ENCODE data around the gene FGFBP1. TPM values are rescaled to one million over a fixed set of nuclear protein-coding genes. Genes with fewer than 3 reads are reported as not detected.

Gene FGFBP1
- not detected for total RNA-seq

- DNase-seq (ENCODE audit: low spot score) = no peak
These were observed at the start of gene FGFBP1 for GRCh38 chr4:15938640-15939039. FGFBP1 (minus strand) TSS chr4:15938740; CDS start chr4:15936632, 2,108 bp downstream.

GRCh38 chr4:15988222-15988621, 49.7 kb upstream of the FGFBP1 start:
- DNase-seq (ENCODE audit: low spot score) (no peak), ATAC-seq (peak; percentile 34)

More at GRCh38 chr4:15938640-15939039, at the start of gene FGFBP1:
- no peak for ATAC-seq

- ATAC-seq (peak; percentile 29), DNase-seq (ENCODE audit: low spot score) (no peak)
These were observed 48.4 kb upstream of the FGFBP1 start for GRCh38 chr4:15986907-15987306.

- no peak for DNase-seq (ENCODE audit: low spot score)
- ATAC-seq = no peak
These were observed 45.1 kb upstream of the FGFBP1 start for GRCh38 chr4:15983610-15984009.

- no peak for DNase-seq (ENCODE audit: low spot score)
These were observed 44.4 kb upstream of the FGFBP1 start for GRCh38 chr4:15982842-15983524.

GRCh38 chr4:15976456-15977447, 38.2 kb upstream of the FGFBP1 start:
- no peak for ATAC-seq
- DNase-seq (ENCODE audit: low spot score) = no peak

More at GRCh38 chr4:15982842-15983524, 44.4 kb upstream of the FGFBP1 start:
- no peak for ATAC-seq

GRCh38 chr4:15971068-15971801, 32.7 kb upstream of the FGFBP1 start:
- ATAC-seq (no peak), DNase-seq (ENCODE audit: low spot score) (no peak)

- DNase-seq (ENCODE audit: low spot score) = no peak
- ATAC-seq = no peak
These were observed 30.2 kb upstream of the FGFBP1 start for GRCh38 chr4:15968551-15969300.

- DNase-seq (ENCODE audit: low spot score) (no peak), ATAC-seq (no peak)
These were observed 26.8 kb upstream of the FGFBP1 start for GRCh38 chr4:15965325-15965724.

GRCh38 chr4:15964159-15964558, 25.6 kb upstream of the FGFBP1 start:
- no peak for ATAC-seq
- DNase-seq (ENCODE audit: low spot score) = no peak

- DNase-seq (ENCODE audit: low spot score) = no peak
- ATAC-seq = no peak
These were observed 25.0 kb upstream of the FGFBP1 start for GRCh38 chr4:15963576-15963975.

GRCh38 chr4:15963001-15963451, 24.5 kb upstream of the FGFBP1 start, which contains the start of gene FGFBP2:
FGFBP2 (minus strand) TSS chr4:15963175; CDS start chr4:15963129, 46 bp downstream.
- ATAC-seq (peak; percentile 37), DNase-seq (ENCODE audit: low spot score) (no peak)

GRCh38 chr4:15961781-15962510, 23.4 kb upstream of the FGFBP1 start:
- DNase-seq (ENCODE audit: low spot score) (no peak), ATAC-seq (no peak)

GRCh38 chr4:15958562-15958961, 20.0 kb upstream of the FGFBP1 start:
- no peak for DNase-seq (ENCODE audit: low spot score)
- ATAC-seq = no peak

- DNase-seq (ENCODE audit: low spot score) (peak; percentile 87), ATAC-seq (peak; percentile 100)
These were observed 17.8 kb upstream of the FGFBP1 start for GRCh38 chr4:15956179-15956850.

GRCh38 chr4:15955670-15956069, 17.1 kb upstream of the FGFBP1 start:
- ATAC-seq (peak; percentile 7), DNase-seq (ENCODE audit: low spot score) (no peak)

GRCh38 chr4:15953625-15954024, 15.1 kb upstream of the FGFBP1 start:
- ATAC-seq (no peak), DNase-seq (ENCODE audit: low spot score) (no peak)

- ATAC-seq = no peak
These were observed 13.2 kb upstream of the FGFBP1 start for GRCh38 chr4:15951781-15952180.

GRCh38 chr4:15948826-15949225, 10.3 kb upstream of the FGFBP1 start:
- no peak for ATAC-seq
- no peak for DNase-seq (ENCODE audit: low spot score)

More at GRCh38 chr4:15951781-15952180, 13.2 kb upstream of the FGFBP1 start:
- DNase-seq (ENCODE audit: low spot score) = no peak
